Activated gamma-delta T cell treated with Interleukin-2 at 50 U/mL for 16 hours (primary cell): ENCODE data around the gene ZPLD1.

Source experiments
- DNase-seq: peaks from one replicate; pipeline ENCODE4 v3.0.0-alpha.2; 2020

Gene ZPLD1

GRCh38 chr3:102434715-102435114 is at the start of gene ZPLD1:
TSS of gene ZPLD1 (plus strand) at chr3:102435015. CDS start at chr3:102438488, 3,473 bp downstream.
- no peak for DNase-seq

- no peak for DNase-seq
These were observed 44.5 kb upstream of the ZPLD1 start for GRCh38 chr3:102390171-102390864.

- DNase-seq, result no peak
These were observed 43.9 kb upstream of the ZPLD1 start for GRCh38 chr3:102390916-102391315.

GRCh38 chr3:102391491-102391890 is 43.3 kb upstream of the ZPLD1 start:
- DNase-seq, result no peak

GRCh38 chr3:102394517-102394916 is 40.3 kb upstream of the ZPLD1 start:
- DNase-seq, result no peak

GRCh38 chr3:102398176-102398575 is 36.6 kb upstream of the ZPLD1 start:
- DNase-seq, result no peak

GRCh38 chr3:102398666-102399065 is 36.1 kb upstream of the ZPLD1 start:
- no peak for DNase-seq

GRCh38 chr3:102400142-102400541 is 34.7 kb upstream of the ZPLD1 start:
- no peak for DNase-seq

- DNase-seq, result no peak
These were observed 34.0 kb upstream of the ZPLD1 start for GRCh38 chr3:102400766-102401165.

GRCh38 chr3:102410616-102411015 is 24.2 kb upstream of the ZPLD1 start:
- no peak for DNase-seq

GRCh38 chr3:102415553-102415952 is 19.3 kb upstream of the ZPLD1 start:
- no peak for DNase-seq

GRCh38 chr3:102419786-102420185 is 15.0 kb upstream of the ZPLD1 start:
- no peak for DNase-seq

GRCh38 chr3:102441832-102442231 is 7.0 kb downstream of the ZPLD1 start:
- DNase-seq, result no peak

- DNase-seq, result no peak
These were observed 8.2 kb downstream of the ZPLD1 start for GRCh38 chr3:102443021-102443420.

- DNase-seq, result no peak
These were observed 9.3 kb downstream of the ZPLD1 start for GRCh38 chr3:102444101-102444500.

GRCh38 chr3:102447272-102447671 is 12.5 kb downstream of the ZPLD1 start:
- no peak for DNase-seq

- DNase-seq, result no peak
These were observed 14.5 kb downstream of the ZPLD1 start for GRCh38 chr3:102449341-102449740.

- no peak for DNase-seq
These were observed 15.1 kb downstream of the ZPLD1 start for GRCh38 chr3:102449930-102450329.

GRCh38 chr3:102450976-102451375 is 16.2 kb downstream of the ZPLD1 start:
- DNase-seq, result no peak

GRCh38 chr3:102451543-102451942 is 16.7 kb downstream of the ZPLD1 start:
- no peak for DNase-seq

- no peak for DNase-seq
These were observed 19.4 kb downstream of the ZPLD1 start for GRCh38 chr3:102454181-102454580.

GRCh38 chr3:102457644-102458043 is 22.8 kb downstream of the ZPLD1 start:
- DNase-seq, result no peak

- no peak for DNase-seq
These were observed 25.8 kb downstream of the ZPLD1 start for GRCh38 chr3:102460579-102460978.

GRCh38 chr3:102464261-102464660 is 29.4 kb downstream of the ZPLD1 start:
- no peak for DNase-seq

GRCh38 chr3:102466001-102466400 is 31.2 kb downstream of the ZPLD1 start:
- no peak for DNase-seq
